ENCODE results near the gene LGALS4. TPM values are rescaled to one million over a fixed set of nuclear protein-coding genes. Genes with fewer than 3 reads are reported as not detected.
"Not testable (repeated sequence)": the region's sequence is repeated elsewhere in the genome, so short reads cannot be mapped to it uniquely, and the experiment has no call there.

LGALS4 gene
- total RNA-seq, 1 donor from 2014 or later, result 1.1 TPM

GRCh38 chr19:38786572-38787265, 26.0 kb downstream of the LGALS4 start:
- FAIRE-seq (peak; percentile 89), DNase-seq (ENCODE audit: low read depth) (peak; percentile 87)

GRCh38 chr19:38786061-38786460, 26.7 kb downstream of the LGALS4 start:
- H3K4me3 ChIP-seq (ENCODE audit: low read depth, low read length); H3K36me3 ChIP-seq (ENCODE audit: control insufficient read depth, insufficient read depth, low read length); H3K27me3 ChIP-seq (ENCODE audit: control insufficient read depth, insufficient read depth, low read length); FAIRE-seq; DNase-seq (ENCODE audit: low read depth): not testable (repeated sequence)

More at GRCh38 chr19:38786572-38787265, 26.0 kb downstream of the LGALS4 start:
- no peaks in the 10 kb centered on the region for H3K27me3 ChIP-seq (ENCODE audit: control insufficient read depth, insufficient read depth, low read length)
- no peaks in the 10 kb centered on the region for H3K36me3 ChIP-seq (ENCODE audit: control insufficient read depth, insufficient read depth, low read length)
- H3K4me3 ChIP-seq (ENCODE audit: low read depth, low read length), result no peak overlapping the region
- no peak for TF ChIP-seq CTCF (IDR thresholded peaks at IDR 0.05; ENCODE audit: insufficient read depth, low read length, severe bottlenecking)

- FAIRE-seq (no peak), DNase-seq (ENCODE audit: low read depth) (no peak)
- H3K4me3 ChIP-seq (ENCODE audit: low read depth, low read length), result no peak overlapping the region
- no peaks in the 10 kb centered on the region for H3K27me3 ChIP-seq (ENCODE audit: control insufficient read depth, insufficient read depth, low read length)
- no peaks in the 10 kb centered on the region for H3K36me3 ChIP-seq (ENCODE audit: control insufficient read depth, insufficient read depth, low read length)
- no peak for TF ChIP-seq CTCF (IDR thresholded peaks at IDR 0.05; ENCODE audit: insufficient read depth, low read length, severe bottlenecking)
These were observed 27.5 kb downstream of the LGALS4 start for GRCh38 chr19:38785187-38785699.

- TF ChIP-seq CTCF (IDR thresholded peaks at IDR 0.05; ENCODE audit: insufficient read depth, low read length, severe bottlenecking), result no peak
- H3K4me3 ChIP-seq (ENCODE audit: low read depth, low read length), result no peak overlapping the region
- H3K36me3 ChIP-seq (ENCODE audit: control insufficient read depth, insufficient read depth, low read length), result no peaks in the 10 kb centered on the region
- no peaks in the 10 kb centered on the region for H3K27me3 ChIP-seq (ENCODE audit: control insufficient read depth, insufficient read depth, low read length)
- DNase-seq (ENCODE audit: low read depth) (no peak), FAIRE-seq (no peak)
These were observed 28.5 kb downstream of the LGALS4 start for GRCh38 chr19:38784224-38784623.

GRCh38 chr19:38782212-38782611, 30.5 kb downstream of the LGALS4 start:
- H3K4me3 ChIP-seq (ENCODE audit: low read depth, low read length); FAIRE-seq; H3K36me3 ChIP-seq (ENCODE audit: control insufficient read depth, insufficient read depth, low read length); H3K27me3 ChIP-seq (ENCODE audit: control insufficient read depth, insufficient read depth, low read length); DNase-seq (ENCODE audit: low read depth): not testable (repeated sequence)

GRCh38 chr19:38781058-38781457, 31.7 kb downstream of the LGALS4 start:
- Histone ChIP-seq H3K36me3 (ENCODE audit: control insufficient read depth, insufficient read depth, low read length) (no peaks in the 10 kb centered on the region), H3K27me3 (ENCODE audit: control insufficient read depth, insufficient read depth, low read length) (no peaks in the 10 kb centered on the region), H3K4me3 (ENCODE audit: low read depth, low read length) (no peak overlapping the region)
- no peak for TF ChIP-seq CTCF (IDR thresholded peaks at IDR 0.05; ENCODE audit: insufficient read depth, low read length, severe bottlenecking)
- DNase-seq (ENCODE audit: low read depth) (no peak), FAIRE-seq (no peak)

GRCh38 chr19:38780443-38780842, 32.3 kb downstream of the LGALS4 start:
- DNase-seq (ENCODE audit: low read depth) (no peak), FAIRE-seq (no peak)
- TF ChIP-seq CTCF (IDR thresholded peaks at IDR 0.05; ENCODE audit: insufficient read depth, low read length, severe bottlenecking), result no peak
- Histone ChIP-seq H3K4me3 (ENCODE audit: low read depth, low read length) (no peak overlapping the region), H3K27me3 (ENCODE audit: control insufficient read depth, insufficient read depth, low read length) (no peaks in the 10 kb centered on the region), H3K36me3 (ENCODE audit: control insufficient read depth, insufficient read depth, low read length) (no peaks in the 10 kb centered on the region)
